Stimulated activated CD8-positive, alpha-beta memory T cell treated with anti-CD3 and anti-CD28 coated beads, Interleukin-4, amount 100 ng/mL, for 48 hours (primary cell): Measurements from ENCODE around the gene ALDH3A2.
A peak's percentile ranks its signal among the peaks of the same experiment; 100 is the strongest.

Source experiments
- DNase-seq: peaks from one replicate; pipeline ENCODE4 v3.0.0-alpha.2; 2020

ALDH3A2 gene

GRCh38 chr17:19648475-19649273, at the start of gene ALDH3A2:
Gene ALDH3A2 (plus strand): TSS chr17:19648751. CDS start chr17:19648972, 221 bp downstream.
- peak; percentile 95 for DNase-seq

GRCh38 chr17:19610311-19610710, 38.2 kb upstream of the ALDH3A2 start:
- DNase-seq = no peak

GRCh38 chr17:19610879-19611278, 37.7 kb upstream of the ALDH3A2 start:
- DNase-seq = no peak

GRCh38 chr17:19613979-19614378, 34.6 kb upstream of the ALDH3A2 start:
- DNase-seq = no peak

- no peak for DNase-seq
These were observed 33.7 kb upstream of the ALDH3A2 start for GRCh38 chr17:19614900-19615299.

GRCh38 chr17:19618015-19618414, 30.5 kb upstream of the ALDH3A2 start:
- no peak for DNase-seq

- no peak for DNase-seq
These were observed 28.7 kb upstream of the ALDH3A2 start for GRCh38 chr17:19619705-19620325.

GRCh38 chr17:19621697-19622096, 26.9 kb upstream of the ALDH3A2 start:
- no peak for DNase-seq

- no peak for DNase-seq
These were observed 22.5 kb upstream of the ALDH3A2 start for GRCh38 chr17:19626079-19626478.

- no peak for DNase-seq
These were observed 19.1 kb upstream of the ALDH3A2 start for GRCh38 chr17:19629449-19629848.

- no peak for DNase-seq
These were observed 18.5 kb upstream of the ALDH3A2 start for GRCh38 chr17:19630035-19630434.

- DNase-seq = no peak
These were observed 17.9 kb upstream of the ALDH3A2 start for GRCh38 chr17:19630661-19631060.

- DNase-seq = no peak
These were observed 16.6 kb upstream of the ALDH3A2 start for GRCh38 chr17:19631905-19632304.

GRCh38 chr17:19641687-19642372, 6.7 kb upstream of the ALDH3A2 start:
- no peak for DNase-seq

- no peak for DNase-seq
These were observed 6.1 kb upstream of the ALDH3A2 start for GRCh38 chr17:19642373-19642893.

GRCh38 chr17:19644493-19645210, 3.9 kb upstream of the ALDH3A2 start:
- DNase-seq = no peak

GRCh38 chr17:19645734-19646201, 2.8 kb upstream of the ALDH3A2 start:
- peak; percentile 79 for DNase-seq

GRCh38 chr17:19646788-19647696, 1.5 kb upstream of the ALDH3A2 start:
- no peak for DNase-seq

- peak; percentile 60 for DNase-seq
These were observed 665 bp upstream of the ALDH3A2 start for GRCh38 chr17:19647697-19648474.

GRCh38 chr17:19649274-19649541, 657 bp downstream of the ALDH3A2 start:
- DNase-seq = no peak

- DNase-seq = no peak
These were observed 2.3 kb downstream of the ALDH3A2 start for GRCh38 chr17:19650826-19651225.
